Peyer's patch (tissue), 4 donors: ENCODE data around the gene TEAD3. TPM values are rescaled to one million over a fixed set of nuclear protein-coding genes. Genes with fewer than 3 reads are reported as not detected.

Experiments used
- DNase-seq, 3 donors: peaks; one replicate each; pipeline ENCODE4 v3.0.0-alpha.2; 2017 to 2019
- H3K27ac ChIP-seq, 4 donors: fragments of 200-600 bp; sonication (generic); one replicate each; pipeline ENCODE4 v1.5.1; 2016 to 2019
- H3K27me3 ChIP-seq, 2 donors: fragments of 200-600 bp; sonication (generic); one replicate each; pipeline ENCODE4 v1.5.1; 2019
- H3K36me3 ChIP-seq, 3 donors: fragments of 200-600 bp; sonication (generic); one replicate each; pipeline ENCODE4 v1.5.1; 2016 to 2019
- H3K4me1 ChIP-seq, 4 donors: fragments of 200-600 bp; sonication (generic); one replicate each; pipeline ENCODE4 v1.5.1; 2016 to 2019
- H3K4me3 ChIP-seq, 4 donors: fragments of 200-600 bp; sonication (generic); 1 replicate in 3 of 4; 2 replicates in 1 of 4; pipeline ENCODE4 v1.5.1; 2016 to 2019; ENCODE audit warnings: mild to moderate bottlenecking in 1 of 4
- H3K9me3 ChIP-seq, 4 donors: fragments of 200-600 bp; sonication (generic); one replicate each; pipeline ENCODE4 v1.5.1; 2016 to 2019; ENCODE audit warnings: mild to moderate bottlenecking in 1 of 4
- POLR2A ChIP-seq, 2 donors: fragments of 450-650 bp; IDR thresholded peaks; one replicate each; pipeline ENCODE4 v1.5.1; 2017; ENCODE audit warnings: antibody characterized with exemption in 2 of 2, mild to moderate bottlenecking in 2 of 2, moderate library complexity in 2 of 2
- total RNA-seq, 4 donors: library from RNA; depleted of rRNA; stranded (reverse); fragments of >200 nt; gene quantifications; one replicate each; pipeline ENCODE4 v1.1.0, GENCODE V29; 2016
- TF ChIP-seq, protein P1 (sequence below), 6 experiments: fragments of 450-650 bp in 4 of 6; fragments of 200-600 bp in 2 of 6; sonication (generic) in 1 of 6; IDR thresholded peaks; one replicate each; pipeline ENCODE4 v1.5.1; 2017 to 2019; ENCODE audit warnings: antibody characterized with exemption in 6 of 6, mild to moderate bottlenecking in 3 of 6, moderate library complexity in 1 of 6

TEAD3 gene
- total RNA-seq, 4 donors from 2014 or later: 10.7 to 32.9 (median 27.4) TPM

DNA sequence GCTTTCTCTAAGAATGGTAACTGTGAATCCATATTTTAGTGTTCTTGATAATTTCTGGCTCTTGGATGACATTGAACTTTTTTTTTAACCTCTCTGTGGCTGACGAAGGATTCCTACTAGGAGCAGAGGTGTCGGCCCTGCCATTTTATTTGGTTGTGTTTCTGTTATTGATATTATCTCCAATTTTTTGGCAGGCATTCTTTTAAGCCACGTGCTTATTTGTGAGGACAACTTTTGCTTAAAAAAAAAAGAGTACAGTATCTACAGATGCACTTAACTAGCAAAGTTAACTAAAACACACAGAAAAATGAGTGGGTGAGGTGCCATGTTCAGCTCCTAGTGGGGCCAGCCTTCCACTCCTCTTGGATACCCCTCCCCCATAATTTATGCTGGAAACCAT lies 43.6 kb downstream of the TEAD3 start:
- no peaks in the 10 kb centered on the region for H3K27me3 ChIP-seq
- H3K9me3 ChIP-seq: no peaks in the 10 kb centered on the region
- no peaks in the 10 kb centered on the region for H3K36me3 ChIP-seq
- no peak for TF ChIP-seq POLR2A (IDR thresholded peaks at IDR 0.05)
- TF ChIP-seq, protein P1, sequence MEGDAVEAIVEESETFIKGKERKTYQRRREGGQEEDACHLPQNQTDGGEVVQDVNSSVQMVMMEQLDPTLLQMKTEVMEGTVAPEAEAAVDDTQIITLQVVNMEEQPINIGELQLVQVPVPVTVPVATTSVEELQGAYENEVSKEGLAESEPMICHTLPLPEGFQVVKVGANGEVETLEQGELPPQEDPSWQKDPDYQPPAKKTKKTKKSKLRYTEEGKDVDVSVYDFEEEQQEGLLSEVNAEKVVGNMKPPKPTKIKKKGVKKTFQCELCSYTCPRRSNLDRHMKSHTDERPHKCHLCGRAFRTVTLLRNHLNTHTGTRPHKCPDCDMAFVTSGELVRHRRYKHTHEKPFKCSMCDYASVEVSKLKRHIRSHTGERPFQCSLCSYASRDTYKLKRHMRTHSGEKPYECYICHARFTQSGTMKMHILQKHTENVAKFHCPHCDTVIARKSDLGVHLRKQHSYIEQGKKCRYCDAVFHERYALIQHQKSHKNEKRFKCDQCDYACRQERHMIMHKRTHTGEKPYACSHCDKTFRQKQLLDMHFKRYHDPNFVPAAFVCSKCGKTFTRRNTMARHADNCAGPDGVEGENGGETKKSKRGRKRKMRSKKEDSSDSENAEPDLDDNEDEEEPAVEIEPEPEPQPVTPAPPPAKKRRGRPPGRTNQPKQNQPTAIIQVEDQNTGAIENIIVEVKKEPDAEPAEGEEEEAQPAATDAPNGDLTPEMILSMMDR (IDR thresholded peaks at IDR 0.05): no peak
- no peak overlapping the region for H3K27ac ChIP-seq
- H3K4me3 ChIP-seq: peak overlapping the region in 1 of 4 donors; percentile 71
- DNase-seq: no peak
- peaks cover 0 to 19% (median 0%) of the 10 kb centered on the region in 4 donors for H3K4me1 ChIP-seq

DNA sequence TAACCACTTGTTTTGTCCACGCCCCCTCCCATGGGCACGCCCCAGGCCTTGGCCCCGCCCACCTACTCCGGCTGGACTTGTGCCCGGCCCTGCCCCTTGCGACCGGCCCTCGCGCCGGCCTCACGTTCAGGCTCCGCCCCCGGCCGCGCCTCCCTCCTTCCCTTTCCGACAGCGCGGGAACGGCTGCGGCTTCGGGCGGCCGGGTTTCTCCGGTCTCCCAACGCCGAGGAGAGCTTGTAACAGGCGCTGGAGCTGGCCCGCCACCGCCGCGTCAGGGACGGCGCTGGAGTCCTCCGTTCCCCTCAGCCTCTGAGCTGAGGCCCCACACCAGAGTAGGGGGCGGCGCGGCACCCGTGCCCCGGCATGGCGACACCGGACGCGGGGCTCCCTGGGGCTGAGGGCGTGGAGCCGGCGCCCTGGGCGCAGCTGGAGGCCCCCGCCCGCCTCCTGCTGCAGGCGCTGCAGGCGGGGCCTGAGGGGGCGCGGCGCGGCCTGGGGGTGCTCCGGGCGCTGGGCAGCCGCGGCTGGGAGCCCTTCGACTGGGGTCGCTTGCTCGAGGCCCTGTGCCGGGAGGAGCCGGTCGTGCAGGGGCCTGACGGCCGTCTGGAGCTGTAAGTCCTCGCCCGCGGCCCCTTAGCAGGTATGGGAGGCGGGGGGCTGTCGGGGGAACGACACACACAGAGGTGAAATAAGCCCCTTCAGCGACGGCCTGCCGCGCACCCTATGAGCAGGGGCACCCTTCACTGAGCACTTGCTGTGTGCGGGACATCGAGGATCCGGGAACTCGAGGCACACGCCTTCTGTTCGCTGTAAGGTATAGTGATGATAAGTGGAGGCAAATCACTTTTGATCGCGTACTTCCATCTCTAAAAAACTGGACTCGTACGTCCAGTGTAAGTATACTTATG lies 44.4 kb downstream of the TEAD3 start, which contains the start of gene FANCE:
Gene FANCE (plus strand): TSS at position 156 of the 908 bp plus-strand sequence. CDS start 208 bp downstream, at position 364.
- Histone ChIP-seq H3K27ac (peak within 1 kb of the TSS; percentile 38 to 86 (median 76)), H3K27me3 (no peaks in the 10 kb centered on the region), H3K36me3 (no peaks in the 10 kb centered on the region), H3K4me1 (peaks cover 0 to 19% (median 0%) of the 10 kb centered on the region in 4 donors), H3K4me3 (peak within 1 kb of the TSS; percentile 71 to 89 (median 76)), H3K9me3 (no peaks in the 10 kb centered on the region)
- TF ChIP-seq, protein P1 (IDR thresholded peaks at IDR 0.05): no peak
- peak in 1 of 2 donors; percentile 57 for TF ChIP-seq POLR2A (IDR thresholded peaks at IDR 0.05)
- DNase-seq: peak; percentile 99

DNA sequence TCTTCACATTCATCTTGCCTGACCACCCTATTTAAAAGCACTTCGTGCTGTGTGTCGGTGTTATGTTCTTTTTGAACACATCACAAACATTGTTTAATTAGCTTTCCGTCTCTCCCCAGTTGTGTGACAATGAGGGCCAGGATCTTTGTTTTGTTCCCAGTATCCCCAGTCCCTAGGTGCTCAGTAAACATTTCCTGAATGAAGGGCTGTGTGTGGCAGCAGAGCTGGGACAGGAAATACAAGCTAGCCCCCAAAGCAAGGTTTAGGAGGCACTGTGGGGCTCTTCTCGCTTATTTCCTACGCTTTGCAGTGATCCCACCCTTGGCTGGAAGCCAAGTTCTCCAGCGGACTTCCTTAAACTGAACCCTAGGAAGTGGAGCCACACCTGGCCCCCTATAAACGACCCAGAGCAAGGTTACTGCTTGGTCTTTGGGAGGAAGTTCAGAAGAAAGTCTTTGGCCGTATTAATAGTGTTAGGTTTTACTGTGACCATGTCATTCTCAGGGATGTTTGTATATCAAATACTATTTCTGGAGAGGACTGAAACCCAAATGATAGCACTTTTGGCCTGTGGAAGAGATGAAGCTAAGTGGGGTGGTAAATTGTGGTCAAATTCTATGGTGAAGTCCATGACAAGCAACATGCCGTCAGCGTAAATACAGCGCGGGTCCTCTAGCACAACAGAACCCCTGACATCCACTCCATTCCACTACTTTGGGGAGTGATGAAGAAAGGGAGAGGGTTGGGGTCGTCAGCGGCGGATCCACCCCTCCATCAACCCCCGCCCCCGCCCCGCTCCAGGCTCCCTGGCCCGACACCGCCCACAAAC lies 45.3 kb downstream of the TEAD3 start:
- no peaks in the 10 kb centered on the region for H3K27me3 ChIP-seq

DNA sequence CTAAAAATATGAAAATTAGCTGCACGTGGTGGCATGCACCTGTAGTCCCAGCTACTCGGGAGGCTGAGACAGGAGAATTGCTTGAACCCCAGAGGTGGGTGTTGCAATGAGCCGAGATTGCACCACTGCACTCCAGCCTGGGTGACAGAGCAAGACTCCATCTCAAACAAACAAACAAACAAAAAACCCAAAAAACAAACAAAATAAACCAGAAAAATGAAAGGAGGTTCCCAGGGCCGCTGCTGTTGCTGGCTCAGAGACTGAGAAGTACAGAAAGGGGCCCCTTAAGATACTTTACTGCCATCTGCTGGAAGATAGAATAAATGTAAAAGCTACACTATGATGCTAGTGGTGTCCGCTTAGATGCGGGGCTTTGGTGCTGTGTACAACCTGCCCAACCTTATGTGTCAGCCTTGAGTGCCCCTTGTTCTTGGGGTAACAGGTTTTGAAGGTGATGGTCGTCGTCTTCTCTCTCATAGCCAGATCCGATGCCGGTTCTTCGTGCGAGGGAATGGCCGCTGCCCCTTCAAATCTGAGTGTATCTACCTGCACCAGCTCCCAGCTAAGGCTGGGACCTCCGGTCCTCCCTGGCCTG lies 47.5 kb downstream of the TEAD3 start:
- no peak overlapping the region for H3K27ac ChIP-seq
- H3K36me3 ChIP-seq: no peaks in the 10 kb centered on the region
- TF ChIP-seq, protein P1 (IDR thresholded peaks at IDR 0.05): peak; percentile 52 to 91 (median 78)
- TF ChIP-seq POLR2A (IDR thresholded peaks at IDR 0.05): no peak
- DNase-seq: peak in 2 of 3 donors; percentile 27 to 53
- no peaks in the 10 kb centered on the region for H3K9me3 ChIP-seq
- H3K27me3 ChIP-seq: no peaks in the 10 kb centered on the region
- peaks cover 0 to 19% (median 0%) of the 10 kb centered on the region in 4 donors for H3K4me1 ChIP-seq
- H3K4me3 ChIP-seq: no peak overlapping the region

More for the DNA sequence above, 45.3 kb downstream of the TEAD3 start:
- TF ChIP-seq, protein P1 (IDR thresholded peaks at IDR 0.05): no peak
- TF ChIP-seq POLR2A (IDR thresholded peaks at IDR 0.05): no peak
- peak in 1 of 3 donors; percentile 34 for DNase-seq
- H3K36me3 ChIP-seq: no peaks in the 10 kb centered on the region
- H3K4me1 ChIP-seq: peaks cover 0 to 19% (median 0%) of the 10 kb centered on the region in 4 donors
- H3K27ac ChIP-seq: peak overlapping the region; percentile 38 to 86 (median 76)
- no peaks in the 10 kb centered on the region for H3K9me3 ChIP-seq
- peak overlapping the region; percentile 71 to 89 (median 76) for H3K4me3 ChIP-seq

DNA sequence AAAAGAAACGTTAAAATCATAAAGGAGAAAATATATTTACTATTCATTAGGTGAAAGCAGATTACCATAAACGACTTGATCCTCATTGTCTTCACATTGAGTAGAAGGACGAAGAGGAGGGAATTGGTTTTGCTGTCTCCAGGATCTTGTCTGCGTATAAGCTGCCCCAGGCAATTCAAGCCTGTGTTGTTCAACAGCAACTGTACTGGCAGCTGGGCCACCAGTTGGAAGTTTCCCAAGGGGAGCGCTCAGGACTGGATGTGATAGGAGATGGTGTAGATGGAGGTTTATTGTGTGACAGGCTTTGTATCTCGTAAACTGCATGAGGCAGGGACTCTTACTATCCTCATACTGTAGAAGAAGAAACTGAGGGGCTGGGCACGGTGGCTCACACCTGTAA lies 48.7 kb downstream of the TEAD3 start:
- Histone ChIP-seq H3K4me1 (peaks cover 0 to 11% (median 0%) of the 10 kb centered on the region in 4 donors), H3K36me3 (no peaks in the 10 kb centered on the region), H3K4me3 (no peak overlapping the region), H3K27ac (no peak overlapping the region), H3K27me3 (no peaks in the 10 kb centered on the region), H3K9me3 (no peaks in the 10 kb centered on the region)
- TF ChIP-seq POLR2A (IDR thresholded peaks at IDR 0.05): no peak
- TF ChIP-seq, protein P1 (IDR thresholded peaks at IDR 0.05): no peak
- peak in 1 of 3 donors; percentile 23 for DNase-seq
